ENCODE results near the gene DIS3. TPM values are rescaled to one million over a fixed set of nuclear protein-coding genes. Genes with fewer than 3 reads are reported as not detected.
"Not testable (repeated sequence)": the region's sequence is repeated elsewhere in the genome, so short reads cannot be mapped to it uniquely, and the experiment has no call there.

The DIS3 gene
- total RNA-seq, 4 donors from 2014 or later, result 16.9 to 33.0 (median 22.1) TPM

DNA sequence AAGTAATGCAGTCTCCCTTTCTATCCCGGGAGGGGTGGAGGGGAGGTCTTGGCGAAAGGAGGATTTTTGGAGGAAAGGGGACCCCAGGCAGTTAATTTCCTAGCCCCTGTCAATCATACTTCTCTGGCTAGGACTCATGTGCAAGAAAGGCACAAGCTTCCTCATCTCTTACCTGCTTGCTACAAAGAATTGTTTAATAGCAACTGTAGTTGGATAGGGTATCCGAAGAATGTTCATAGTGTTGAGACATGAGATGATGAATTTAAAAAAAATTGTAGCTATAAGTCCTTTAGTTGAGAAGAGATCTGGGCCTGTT, 53.5 kb downstream of the DIS3 start:
- H3K36me3 ChIP-seq, result no peaks in the 10 kb centered on the region
- no peak for DNase-seq (ENCODE audit: extremely low spot score)
- H3K4me3 ChIP-seq, result peak overlapping the region; percentile 62 to 90 (median 74)
- peak overlapping the region; percentile 55 to 76 (median 69) for H3K27ac ChIP-seq (replicated peaks in 1 of 4)
- no peaks in the 10 kb centered on the region for H3K27me3 ChIP-seq
- intact Hi-C loops (cut with DNase I), result loop anchor here (5.0 kb wide), 1 partner anchor 54 kb away; the partner anchor contains the start of genes DIS3 and PIBF1
- peaks cover 20 to 33% (median 25%) of the 10 kb centered on the region in 4 donors for H3K4me1 ChIP-seq
- WGBS, result 8% methylated on average over 3 of the region's 3 CpGs
- no peaks in the 10 kb centered on the region for H3K9me3 ChIP-seq
- TF ChIP-seq, protein P1, sequence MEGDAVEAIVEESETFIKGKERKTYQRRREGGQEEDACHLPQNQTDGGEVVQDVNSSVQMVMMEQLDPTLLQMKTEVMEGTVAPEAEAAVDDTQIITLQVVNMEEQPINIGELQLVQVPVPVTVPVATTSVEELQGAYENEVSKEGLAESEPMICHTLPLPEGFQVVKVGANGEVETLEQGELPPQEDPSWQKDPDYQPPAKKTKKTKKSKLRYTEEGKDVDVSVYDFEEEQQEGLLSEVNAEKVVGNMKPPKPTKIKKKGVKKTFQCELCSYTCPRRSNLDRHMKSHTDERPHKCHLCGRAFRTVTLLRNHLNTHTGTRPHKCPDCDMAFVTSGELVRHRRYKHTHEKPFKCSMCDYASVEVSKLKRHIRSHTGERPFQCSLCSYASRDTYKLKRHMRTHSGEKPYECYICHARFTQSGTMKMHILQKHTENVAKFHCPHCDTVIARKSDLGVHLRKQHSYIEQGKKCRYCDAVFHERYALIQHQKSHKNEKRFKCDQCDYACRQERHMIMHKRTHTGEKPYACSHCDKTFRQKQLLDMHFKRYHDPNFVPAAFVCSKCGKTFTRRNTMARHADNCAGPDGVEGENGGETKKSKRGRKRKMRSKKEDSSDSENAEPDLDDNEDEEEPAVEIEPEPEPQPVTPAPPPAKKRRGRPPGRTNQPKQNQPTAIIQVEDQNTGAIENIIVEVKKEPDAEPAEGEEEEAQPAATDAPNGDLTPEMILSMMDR (IDR thresholded peaks at IDR 0.05), result no peak
- TF ChIP-seq EP300 (IDR thresholded peaks at IDR 0.05) (no peak), POLR2AphosphoS5 (IDR thresholded peaks at IDR 0.05) (no peak), POLR2A (IDR thresholded peaks at IDR 0.05; ENCODE audit: low read depth) (no peak)

DNA sequence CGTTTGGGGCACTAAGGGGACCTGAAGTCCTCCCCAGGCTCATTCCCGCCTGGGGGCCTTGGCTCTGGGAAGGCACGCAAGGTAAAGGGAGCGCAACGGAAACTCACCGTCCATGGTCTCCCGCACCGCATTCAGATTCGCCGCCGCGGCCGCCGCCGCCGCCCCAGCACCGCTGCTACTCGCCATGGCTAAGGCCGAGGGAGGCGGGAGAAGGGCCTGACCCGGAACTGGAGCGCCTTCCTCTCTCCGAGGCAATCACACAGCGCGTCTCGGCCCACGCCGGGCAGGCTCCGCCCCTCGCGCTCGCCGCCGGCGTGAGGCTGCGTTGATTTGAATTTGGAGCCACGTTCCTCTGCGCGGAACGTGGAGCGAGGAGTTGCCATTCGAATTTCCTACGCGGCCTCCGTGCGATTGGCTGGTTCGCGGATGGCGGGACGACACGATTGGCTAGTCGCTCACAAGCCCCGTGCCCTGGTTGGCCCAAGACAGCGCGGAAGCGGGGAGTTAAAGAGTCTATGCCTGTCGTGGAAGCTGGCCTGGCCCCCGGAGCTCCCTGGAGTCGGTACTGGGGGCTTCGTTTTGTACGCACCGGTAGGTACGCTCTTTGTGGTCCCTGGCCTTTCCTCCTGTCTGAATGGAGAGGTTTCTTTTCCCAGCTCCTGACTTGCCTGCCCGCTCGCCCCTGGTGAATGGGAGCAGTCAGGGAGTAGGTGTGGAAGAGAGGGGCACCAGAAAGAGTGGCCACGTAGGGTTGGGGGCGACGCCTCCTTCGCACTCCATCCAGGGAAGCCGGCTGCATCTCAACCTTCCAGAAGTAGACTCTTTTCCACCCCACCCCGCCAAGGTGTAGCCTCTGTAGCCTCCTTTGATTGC, 54.0 kb downstream of the DIS3 start, which contains the start of the genes BORA and MZT1:
TSS of gene BORA (plus strand) at position 507 of the 873 bp plus-strand sequence. CDS start 1,018 bp downstream, outside the sequence.
TSS of gene MZT1 (minus strand) at position 213 of the 873 bp plus-strand sequence. CDS start at position 186, 27 bp downstream.
- Histone ChIP-seq H3K27me3 (no peaks in the 10 kb centered on the region), H3K36me3 (no peaks in the 10 kb centered on the region), H3K9me3 (no peaks in the 10 kb centered on the region), H3K4me3 (peak within 1 kb of the TSS; percentile 62 to 90 (median 74)), H3K4me1 (peaks cover 20 to 33% (median 25%) of the 10 kb centered on the region in 4 donors), H3K27ac (replicated peaks in 1 of 4) (peak within 1 kb of the TSS; percentile 64 to 76 (median 69))
- peak; percentile 99 for DNase-seq (ENCODE audit: extremely low spot score)
- WGBS, result under 1% methylated on average over 35 of the region's 71 CpGs
- TF ChIP-seq, protein P1 (IDR thresholded peaks at IDR 0.05), result no peak
- TF ChIP-seq POLR2AphosphoS5 (IDR thresholded peaks at IDR 0.05), result peak; percentile 71 to 92
- intact Hi-C loops (cut with DNase I), result loop anchor here (5.0 kb wide), 1 partner anchor 55 kb away; the partner anchor contains the start of genes DIS3 and PIBF1

DNA sequence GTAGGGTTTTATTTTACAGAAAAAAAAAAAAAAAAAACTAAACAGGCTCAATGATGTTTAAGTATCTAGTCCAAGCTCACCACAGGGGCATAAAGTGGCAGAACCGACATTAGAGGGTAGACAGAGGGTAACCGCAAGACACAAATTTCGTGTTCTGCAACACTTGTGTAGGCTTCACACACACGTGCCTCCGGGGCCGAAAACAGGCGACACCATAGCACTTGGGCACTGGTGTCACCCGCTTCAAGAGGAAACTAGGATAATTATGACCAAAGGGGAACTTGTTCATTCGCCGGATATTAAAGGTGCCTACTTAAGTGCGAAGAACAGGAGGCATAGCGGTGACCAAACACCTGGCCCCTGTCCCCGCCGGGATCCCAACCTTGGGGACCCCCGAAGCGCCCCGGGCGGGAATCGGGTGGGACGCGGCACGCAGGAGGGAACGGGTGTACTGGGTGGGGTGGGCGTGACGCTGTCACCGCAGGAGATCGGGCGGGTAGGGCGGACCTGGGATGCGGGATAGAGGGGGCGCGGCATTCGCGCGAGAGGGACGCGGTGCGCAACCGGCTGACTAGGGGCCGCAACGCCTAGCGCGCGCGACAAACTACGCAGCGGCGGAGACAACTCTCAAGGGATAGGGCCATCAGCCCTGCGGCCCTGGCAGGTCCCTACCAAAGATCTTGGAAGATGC, 54.8 kb downstream of the DIS3 start:
- no peaks in the 10 kb centered on the region for H3K9me3 ChIP-seq
- no peaks in the 10 kb centered on the region for H3K27me3 ChIP-seq
- H3K4me1 ChIP-seq, result peaks cover 20 to 33% (median 25%) of the 10 kb centered on the region in 4 donors
- TF ChIP-seq EP300 (IDR thresholded peaks at IDR 0.05), result no peak
- H3K27ac ChIP-seq (replicated peaks in 1 of 4), result peak overlapping the region; percentile 58 to 76 (median 67)
- H3K36me3 ChIP-seq, result no peaks in the 10 kb centered on the region
- DNase-seq (ENCODE audit: extremely low spot score), result no peak
- WGBS, result 2% methylated on average over 34 of the region's 49 CpGs
- intact Hi-C loops (cut with DNase I), result loop anchor here (5.0 kb wide), 1 partner anchor 55 kb away; the partner anchor contains the start of genes DIS3 and PIBF1
- H3K4me3 ChIP-seq, result peak overlapping the region; percentile 62 to 90 (median 74)

DNA sequence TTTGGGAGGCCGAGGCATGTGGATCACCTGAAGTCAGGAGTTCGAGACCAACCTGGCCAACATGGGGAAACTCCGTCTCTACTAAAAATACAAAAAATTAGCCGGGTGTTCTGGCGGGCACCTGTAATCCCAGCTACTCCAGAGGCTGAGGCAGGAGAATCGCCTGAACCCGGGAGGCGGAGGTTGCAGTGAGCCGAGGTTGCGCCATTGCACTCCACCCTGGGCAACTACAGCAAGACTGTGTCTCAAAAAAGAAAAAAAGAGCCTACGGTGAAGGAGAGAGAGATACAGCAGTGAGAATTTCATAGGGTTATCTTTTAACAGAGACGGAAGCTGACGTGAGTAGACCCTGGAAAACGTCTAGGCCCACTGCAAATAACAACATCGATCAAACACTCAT, 55.5 kb downstream of the DIS3 start:
- Histone ChIP-seq H3K4me3 (peak overlapping the region in 3 of 4 donors; percentile 62 to 90 (median 74)), H3K4me1 (peaks cover 20 to 33% (median 25%) of the 10 kb centered on the region in 4 donors)
- not testable (repeated sequence) for DNase-seq (ENCODE audit: extremely low spot score); H3K27me3 ChIP-seq; H3K36me3 ChIP-seq; H3K27ac ChIP-seq (replicated peaks in 1 of 4); H3K9me3 ChIP-seq
- whole genome bisulfite sequencing, result 84% methylated on average over 15 of the region's 15 CpGs
- intact Hi-C loops (cut with DNase I), result loop anchor here (5.0 kb wide), 1 partner anchor 56 kb away; the partner anchor contains the start of genes DIS3 and PIBF1

DNA sequence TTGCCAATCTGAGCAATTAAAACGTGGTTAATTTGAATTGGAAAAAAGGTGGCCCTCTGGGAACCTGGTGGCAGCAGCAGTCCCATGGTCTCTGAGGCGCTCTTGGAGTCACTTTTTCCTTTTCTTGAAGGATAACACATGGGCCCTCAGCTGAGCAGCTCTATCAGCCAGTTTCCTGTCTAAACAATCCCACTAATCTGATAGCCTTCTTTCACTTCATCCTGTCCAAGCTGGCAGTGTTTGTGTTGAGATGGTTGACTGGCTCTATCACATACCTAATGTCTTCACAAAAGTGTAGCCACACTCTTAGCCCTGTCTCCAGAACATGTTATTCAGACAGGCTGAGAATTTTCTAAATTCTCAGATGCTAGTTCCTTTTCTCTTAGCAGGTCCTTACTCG, 64.9 kb downstream of the DIS3 start:
- intact Hi-C loops (cut with DNase I), result no loop called here
- Histone ChIP-seq H3K4me3 (no peak overlapping the region), H3K36me3 (peaks cover 4 to 56% (median 38%) of the 10 kb centered on the region in 4 donors), H3K27ac (replicated peaks in 1 of 4) (no peak overlapping the region), H3K4me1 (no peaks in the 10 kb centered on the region), H3K27me3 (no peaks in the 10 kb centered on the region), H3K9me3 (peaks cover 0 to 6% (median 2%) of the 10 kb centered on the region in 4 donors)
- WGBS, result 53% methylated on average over 3 of the region's 3 CpGs
- no peak for TF ChIP-seq EP300 (IDR thresholded peaks at IDR 0.05)
- no peak for TF ChIP-seq POLR2AphosphoS5 (IDR thresholded peaks at IDR 0.05)
- TF ChIP-seq, protein P1 (IDR thresholded peaks at IDR 0.05), result no peak
- TF ChIP-seq POLR2A (IDR thresholded peaks at IDR 0.05; ENCODE audit: low read depth), result no peak
- DNase-seq (ENCODE audit: extremely low spot score), result no peak

Small RNAs within 50 kb of the gene (small RNA-seq; reads per million reads assigned to genes)
- gene RNU6-80P, result 0 reads per million in 3 donors

Other genes starting within 250 kb of the DIS3 start
- 1 to 10 TPM; 5.1 to 8.0 (median 5.8) TPM for gene MZT1, start 54.3 kb downstream of the DIS3 start, total RNA-seq
- 1 to 10 TPM in 3 of 4 donors, under 1 TPM in 1; 0.83 to 2.3 (median 1.6) TPM for gene BORA, start 54.0 kb downstream of the DIS3 start, total RNA-seq
- gene PIBF1, start 233 bp upstream of the DIS3 start, total RNA-seq, result 10 to 100 TPM in 3 of 4 donors, 1 to 10 TPM in 1; 9.9 to 18.9 (median 13.3) TPM

All from esophagus muscularis mucosa (tissue), 4 donors.